Activated CD4-positive, alpha-beta T cell treated with anti-CD3 and anti-CD28 coated beads for 1 hour (primary cell): ENCODE results near the gene CCDC73.
"Not testable (repeated sequence)": the region's sequence is repeated elsewhere in the genome, so short reads cannot be mapped to it uniquely, and the experiment has no call there.

Experiments
- DNase-seq: peaks from one replicate; pipeline ENCODE4 v3.0.0-alpha.2; 2020

CCDC73 gene

GRCh38 chr11:32792948-32793475, 1.4 kb downstream of the CCDC73 start:
- peak; percentile 44 for DNase-seq

- no peak for DNase-seq
Measured at GRCh38 chr11:32792111-32792947, 2.1 kb downstream of the CCDC73 start.

GRCh38 chr11:32790916-32791315, 3.5 kb downstream of the CCDC73 start:
- no peak for DNase-seq

GRCh38 chr11:32786811-32787210, 7.7 kb downstream of the CCDC73 start:
- DNase-seq = no peak

- no peak for DNase-seq
Measured at GRCh38 chr11:32785262-32785661, 9.2 kb downstream of the CCDC73 start.

- no peak for DNase-seq
Measured at GRCh38 chr11:32781721-32782120, 12.7 kb downstream of the CCDC73 start.

- not testable (repeated sequence) for DNase-seq
Measured at GRCh38 chr11:32780839-32781238, 13.6 kb downstream of the CCDC73 start.

- DNase-seq = no peak
Measured at GRCh38 chr11:32779136-32779535, 15.3 kb downstream of the CCDC73 start.

- DNase-seq = no peak
Measured at GRCh38 chr11:32775908-32776307, 18.6 kb downstream of the CCDC73 start.

GRCh38 chr11:32774081-32774480, 20.4 kb downstream of the CCDC73 start:
- no peak for DNase-seq

GRCh38 chr11:32772731-32773130, 21.7 kb downstream of the CCDC73 start:
- no peak for DNase-seq

- not testable (repeated sequence) for DNase-seq
Measured at GRCh38 chr11:32761774-32762173, 32.7 kb downstream of the CCDC73 start.

GRCh38 chr11:32758291-32758690, 36.2 kb downstream of the CCDC73 start:
- no peak for DNase-seq

GRCh38 chr11:32753181-32753580, 41.3 kb downstream of the CCDC73 start:
- DNase-seq = not testable (repeated sequence)

- DNase-seq = no peak
Measured at GRCh38 chr11:32752001-32752400, 42.5 kb downstream of the CCDC73 start.

- DNase-seq = no peak
Measured at GRCh38 chr11:32751381-32751780, 43.1 kb downstream of the CCDC73 start.

- no peak for DNase-seq
Measured at GRCh38 chr11:32729976-32730375, 64.5 kb downstream of the CCDC73 start.

GRCh38 chr11:32723332-32723731, 71.1 kb downstream of the CCDC73 start:
- no peak for DNase-seq

- DNase-seq = no peak
Measured at GRCh38 chr11:32722255-32722654, 72.2 kb downstream of the CCDC73 start.

GRCh38 chr11:32713496-32713895, 81.0 kb downstream of the CCDC73 start:
- no peak for DNase-seq

GRCh38 chr11:32708978-32709377, 85.5 kb downstream of the CCDC73 start:
- DNase-seq = not testable (repeated sequence)

GRCh38 chr11:32706985-32707741, 87.3 kb downstream of the CCDC73 start:
- DNase-seq = no peak

GRCh38 chr11:32705309-32706033, 89.0 kb downstream of the CCDC73 start:
- DNase-seq = no peak
